Glutamatergic neuron (in vitro differentiated cells): Measurements from ENCODE around the gene ZMPSTE24. TPM values are rescaled to one million over a fixed set of nuclear protein-coding genes. Genes with fewer than 3 reads are reported as not detected.

Experiments used
- DNase-seq: peaks from one replicate; pipeline ENCODE4 v3.0.0; 2022
- H3K27ac Mint-ChIP-seq: one replicate; pipeline ENCODE4 v1.8.0; 2020; ENCODE audit warnings: mild to moderate bottlenecking, mixed read lengths, inconsistent platforms; ENCODE audit not compliant: unreplicated experiment
- H3K27me3 Mint-ChIP-seq: one replicate; pipeline ENCODE4 v1.8.0; 2020; ENCODE audit warnings: mild to moderate bottlenecking, moderate library complexity, mixed read lengths, inconsistent platforms; ENCODE audit not compliant: unreplicated experiment
- H3K36me3 Mint-ChIP-seq: one replicate; pipeline ENCODE4 v1.8.0; 2020; ENCODE audit warnings: mild to moderate bottlenecking, mixed read lengths, inconsistent platforms; ENCODE audit not compliant: unreplicated experiment
- H3K4me1 Mint-ChIP-seq: one replicate; pipeline ENCODE4 v1.8.0; 2020; ENCODE audit warnings: mild to moderate bottlenecking, low read depth, mixed read lengths, inconsistent platforms; ENCODE audit not compliant: unreplicated experiment
- H3K4me3 Mint-ChIP-seq: one replicate; pipeline ENCODE4 v1.8.0; 2020; ENCODE audit warnings: mild to moderate bottlenecking, mixed read lengths, inconsistent platforms; ENCODE audit not compliant: unreplicated experiment
- H3K9me3 Mint-ChIP-seq: one replicate; pipeline ENCODE4 v1.8.0; 2020; ENCODE audit warnings: mild to moderate bottlenecking, moderate library complexity, mixed read lengths, inconsistent platforms; ENCODE audit not compliant: unreplicated experiment
- total RNA-seq: library from RNA; stranded (reverse); fragmentation: NEBNext Ultra II Directional; extraction: Animal tissue kit (Norgen Biotek cat#: 25700); gene quantifications from one replicate; pipeline ENCODE4 v1.2.1, GENCODE V29; 2021; ENCODE audit not compliant: unreplicated experiment
- TF ChIP-seq, protein P1 (sequence below): fragments of 200-600 bp; sonication (generic); IDR thresholded peaks from one replicate; pipeline ENCODE4 v1.5.0; 2021; ENCODE audit not compliant: partially characterized antibody, unreplicated experiment

ZMPSTE24 gene
- total RNA-seq, 1 donor from 2014 or later, result 32.8 TPM

- Mint-ChIP-seq H3K36me3 (no peaks in the 10 kb centered on the region), H3K9me3 (peaks cover 2% of the 10 kb centered on the region), H3K4me3 (no peak overlapping the region)
These were observed 44.4 kb downstream of the ZMPSTE24 start for GRCh38 chr1:40302475-40302874.

DNA sequence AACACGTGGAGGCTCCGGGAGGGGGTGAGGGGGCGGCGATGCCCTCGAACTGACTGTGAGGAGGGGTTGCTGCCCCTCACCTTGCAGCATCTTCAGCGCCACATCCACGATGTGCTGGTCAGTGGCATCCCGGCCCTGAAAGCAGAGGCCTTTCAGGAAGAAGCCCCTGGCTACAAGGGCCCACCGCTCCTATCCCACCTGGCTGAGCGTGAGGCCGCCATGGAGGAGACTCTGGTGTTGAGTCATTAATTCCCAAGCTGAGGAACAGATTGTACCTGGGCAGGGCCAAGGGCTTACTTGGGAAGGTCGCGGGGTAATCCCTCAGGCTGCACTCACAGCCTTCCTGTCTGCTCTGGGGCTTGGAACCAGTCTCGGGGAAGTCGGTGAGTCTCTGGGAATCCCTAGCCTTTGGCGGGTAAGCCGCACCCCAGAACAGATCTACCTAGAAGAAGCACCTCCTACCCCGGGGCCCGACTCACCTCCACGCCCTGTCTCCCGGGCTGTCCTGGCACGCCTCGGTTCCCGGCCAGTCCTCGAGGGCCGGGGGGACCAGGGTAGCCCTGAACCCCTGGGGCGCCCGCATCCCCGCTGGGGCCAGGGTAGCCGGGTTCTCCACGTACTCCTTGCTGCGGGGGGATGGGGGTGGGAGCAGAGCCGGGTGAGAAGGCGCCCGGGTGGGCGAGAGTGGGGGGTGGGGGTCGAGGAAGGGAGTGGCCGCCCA, 45.2 kb downstream of the ZMPSTE24 start:
- TF ChIP-seq, protein P1, sequence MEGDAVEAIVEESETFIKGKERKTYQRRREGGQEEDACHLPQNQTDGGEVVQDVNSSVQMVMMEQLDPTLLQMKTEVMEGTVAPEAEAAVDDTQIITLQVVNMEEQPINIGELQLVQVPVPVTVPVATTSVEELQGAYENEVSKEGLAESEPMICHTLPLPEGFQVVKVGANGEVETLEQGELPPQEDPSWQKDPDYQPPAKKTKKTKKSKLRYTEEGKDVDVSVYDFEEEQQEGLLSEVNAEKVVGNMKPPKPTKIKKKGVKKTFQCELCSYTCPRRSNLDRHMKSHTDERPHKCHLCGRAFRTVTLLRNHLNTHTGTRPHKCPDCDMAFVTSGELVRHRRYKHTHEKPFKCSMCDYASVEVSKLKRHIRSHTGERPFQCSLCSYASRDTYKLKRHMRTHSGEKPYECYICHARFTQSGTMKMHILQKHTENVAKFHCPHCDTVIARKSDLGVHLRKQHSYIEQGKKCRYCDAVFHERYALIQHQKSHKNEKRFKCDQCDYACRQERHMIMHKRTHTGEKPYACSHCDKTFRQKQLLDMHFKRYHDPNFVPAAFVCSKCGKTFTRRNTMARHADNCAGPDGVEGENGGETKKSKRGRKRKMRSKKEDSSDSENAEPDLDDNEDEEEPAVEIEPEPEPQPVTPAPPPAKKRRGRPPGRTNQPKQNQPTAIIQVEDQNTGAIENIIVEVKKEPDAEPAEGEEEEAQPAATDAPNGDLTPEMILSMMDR, result no peak
- Mint-ChIP-seq H3K4me3 (no peak overlapping the region), H3K27ac (no peak overlapping the region), H3K36me3 (no peaks in the 10 kb centered on the region), H3K9me3 (peaks cover 2% of the 10 kb centered on the region), H3K27me3 (peaks cover 13% of the 10 kb centered on the region), H3K4me1 (no peaks in the 10 kb centered on the region)
- no peak for DNase-seq

More at GRCh38 chr1:40302475-40302874, 44.4 kb downstream of the ZMPSTE24 start:
- no peak for DNase-seq
- H3K27me3 Mint-ChIP-seq, result peaks cover 13% of the 10 kb centered on the region
- H3K27ac Mint-ChIP-seq, result no peak overlapping the region
- TF ChIP-seq, protein P1, result no peak
- H3K4me1 Mint-ChIP-seq, result no peaks in the 10 kb centered on the region

GRCh38 chr1:40303790-40304189, 45.8 kb downstream of the ZMPSTE24 start:
- Mint-ChIP-seq H3K27me3 (peaks cover 13% of the 10 kb centered on the region), H3K4me1 (no peaks in the 10 kb centered on the region), H3K36me3 (no peaks in the 10 kb centered on the region), H3K27ac (no peak overlapping the region), H3K9me3 (peaks cover 1% of the 10 kb centered on the region), H3K4me3 (peak overlapping the region; percentile 20)
- TF ChIP-seq, protein P1, result no peak
- no peak for DNase-seq

GRCh38 chr1:40305451-40305850, 47.4 kb downstream of the ZMPSTE24 start:
- H3K27ac Mint-ChIP-seq, result no peak overlapping the region
- peaks cover 6% of the 10 kb centered on the region for H3K27me3 Mint-ChIP-seq
- no peaks in the 10 kb centered on the region for H3K4me1 Mint-ChIP-seq
- TF ChIP-seq, protein P1, result no peak
- no peak overlapping the region for H3K4me3 Mint-ChIP-seq
- H3K36me3 Mint-ChIP-seq, result no peaks in the 10 kb centered on the region
- no peaks in the 10 kb centered on the region for H3K9me3 Mint-ChIP-seq
- DNase-seq, result no peak

DNA sequence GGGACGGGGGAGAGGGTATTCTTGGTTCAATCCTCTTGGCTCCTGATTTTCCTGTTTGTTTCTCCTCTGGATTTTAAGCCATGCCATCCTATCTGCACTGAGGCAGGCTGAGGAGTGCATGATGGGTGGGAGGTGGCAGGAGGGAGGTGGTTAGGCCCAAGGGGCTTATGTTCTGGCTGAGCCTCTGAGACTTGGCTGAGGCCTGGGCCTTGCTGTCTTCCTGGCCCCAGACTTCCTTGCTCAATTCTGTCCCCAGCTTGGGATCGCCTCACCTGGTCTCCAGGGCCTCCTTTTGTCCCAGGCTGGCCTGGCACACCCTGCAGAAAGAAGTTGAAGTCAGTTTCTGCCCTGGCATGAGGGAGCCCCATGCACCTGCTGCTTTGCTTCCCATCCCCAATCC, 47.8 kb downstream of the ZMPSTE24 start:
- no peak overlapping the region for H3K4me3 Mint-ChIP-seq
- no peaks in the 10 kb centered on the region for H3K9me3 Mint-ChIP-seq
- peaks cover 6% of the 10 kb centered on the region for H3K27me3 Mint-ChIP-seq
- TF ChIP-seq, protein P1, result no peak
- H3K27ac Mint-ChIP-seq, result no peak overlapping the region
- no peaks in the 10 kb centered on the region for H3K36me3 Mint-ChIP-seq
- no peak for DNase-seq
- H3K4me1 Mint-ChIP-seq, result no peaks in the 10 kb centered on the region
